GM19328 (cell line): ENCODE data around the gene XPO4.

Experiments used
- ATAC-seq: cut with Tn5 transposase; IDR thresholded peaks from one replicate; pipeline ENCODE4 v1.9.1; 2021; ENCODE audit warnings: mild to moderate bottlenecking, moderate library complexity; ENCODE audit not compliant: unreplicated experiment

XPO4 gene

GRCh38 chr13:20729633-20730585 lies 172.6 kb downstream of the XPO4 start:
- no peak for ATAC-seq

GRCh38 chr13:20728579-20729311 lies 173.8 kb downstream of the XPO4 start:
- no peak for ATAC-seq

- ATAC-seq = no peak
These were observed 174.7 kb downstream of the XPO4 start for GRCh38 chr13:20727856-20728255.
